Measurements from ENCODE around the gene TRPV5. TPM values are rescaled to one million over a fixed set of nuclear protein-coding genes. Genes with fewer than 3 reads are reported as not detected.

The TRPV5 gene
- total RNA-seq, 1 donor from 2014 or later = not detected

- DNase-seq (ENCODE audit: extremely low spot score, unreplicated experiment) = no peak
- Mint-ChIP-seq H3K9me3 (no peaks in the 10 kb centered on the region), H3K4me3 (no peak overlapping the region), H3K27ac (no peak overlapping the region), H3K36me3 (no peaks in the 10 kb centered on the region), H3K27me3 (no peaks in the 10 kb centered on the region), H3K4me1 (ENCODE audit: unreplicated experiment) (peaks cover 11% of the 10 kb centered on the region)
- TF ChIP-seq, protein P1, sequence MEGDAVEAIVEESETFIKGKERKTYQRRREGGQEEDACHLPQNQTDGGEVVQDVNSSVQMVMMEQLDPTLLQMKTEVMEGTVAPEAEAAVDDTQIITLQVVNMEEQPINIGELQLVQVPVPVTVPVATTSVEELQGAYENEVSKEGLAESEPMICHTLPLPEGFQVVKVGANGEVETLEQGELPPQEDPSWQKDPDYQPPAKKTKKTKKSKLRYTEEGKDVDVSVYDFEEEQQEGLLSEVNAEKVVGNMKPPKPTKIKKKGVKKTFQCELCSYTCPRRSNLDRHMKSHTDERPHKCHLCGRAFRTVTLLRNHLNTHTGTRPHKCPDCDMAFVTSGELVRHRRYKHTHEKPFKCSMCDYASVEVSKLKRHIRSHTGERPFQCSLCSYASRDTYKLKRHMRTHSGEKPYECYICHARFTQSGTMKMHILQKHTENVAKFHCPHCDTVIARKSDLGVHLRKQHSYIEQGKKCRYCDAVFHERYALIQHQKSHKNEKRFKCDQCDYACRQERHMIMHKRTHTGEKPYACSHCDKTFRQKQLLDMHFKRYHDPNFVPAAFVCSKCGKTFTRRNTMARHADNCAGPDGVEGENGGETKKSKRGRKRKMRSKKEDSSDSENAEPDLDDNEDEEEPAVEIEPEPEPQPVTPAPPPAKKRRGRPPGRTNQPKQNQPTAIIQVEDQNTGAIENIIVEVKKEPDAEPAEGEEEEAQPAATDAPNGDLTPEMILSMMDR (conservative IDR thresholded peaks at IDR 0.05) = no peak
Measured at GRCh38 chr7:142890874-142891485, 42.6 kb downstream of the TRPV5 start.

GRCh38 chr7:142889816-142890215, 43.7 kb downstream of the TRPV5 start:
- TF ChIP-seq, protein P1 (conservative IDR thresholded peaks at IDR 0.05) = no peak
- Mint-ChIP-seq H3K9me3 (no peaks in the 10 kb centered on the region), H3K36me3 (no peaks in the 10 kb centered on the region), H3K27ac (no peak overlapping the region), H3K27me3 (no peaks in the 10 kb centered on the region), H3K4me3 (no peak overlapping the region), H3K4me1 (ENCODE audit: unreplicated experiment) (peaks cover 12% of the 10 kb centered on the region)
- DNase-seq (ENCODE audit: extremely low spot score, unreplicated experiment) = no peak

- Mint-ChIP-seq H3K27me3 (no peaks in the 10 kb centered on the region), H3K27ac (no peak overlapping the region), H3K9me3 (no peaks in the 10 kb centered on the region), H3K4me1 (ENCODE audit: unreplicated experiment) (peaks cover 12% of the 10 kb centered on the region), H3K4me3 (no peak overlapping the region), H3K36me3 (no peaks in the 10 kb centered on the region)
- DNase-seq (ENCODE audit: extremely low spot score, unreplicated experiment) = peak; percentile 44
- TF ChIP-seq, protein P1 (conservative IDR thresholded peaks at IDR 0.05) = no peak
Measured at GRCh38 chr7:142887282-142888015, 46.1 kb downstream of the TRPV5 start.

GRCh38 chr7:142886866-142887265, 46.7 kb downstream of the TRPV5 start:
- Mint-ChIP-seq H3K36me3 (no peaks in the 10 kb centered on the region), H3K9me3 (no peaks in the 10 kb centered on the region)

DNA sequence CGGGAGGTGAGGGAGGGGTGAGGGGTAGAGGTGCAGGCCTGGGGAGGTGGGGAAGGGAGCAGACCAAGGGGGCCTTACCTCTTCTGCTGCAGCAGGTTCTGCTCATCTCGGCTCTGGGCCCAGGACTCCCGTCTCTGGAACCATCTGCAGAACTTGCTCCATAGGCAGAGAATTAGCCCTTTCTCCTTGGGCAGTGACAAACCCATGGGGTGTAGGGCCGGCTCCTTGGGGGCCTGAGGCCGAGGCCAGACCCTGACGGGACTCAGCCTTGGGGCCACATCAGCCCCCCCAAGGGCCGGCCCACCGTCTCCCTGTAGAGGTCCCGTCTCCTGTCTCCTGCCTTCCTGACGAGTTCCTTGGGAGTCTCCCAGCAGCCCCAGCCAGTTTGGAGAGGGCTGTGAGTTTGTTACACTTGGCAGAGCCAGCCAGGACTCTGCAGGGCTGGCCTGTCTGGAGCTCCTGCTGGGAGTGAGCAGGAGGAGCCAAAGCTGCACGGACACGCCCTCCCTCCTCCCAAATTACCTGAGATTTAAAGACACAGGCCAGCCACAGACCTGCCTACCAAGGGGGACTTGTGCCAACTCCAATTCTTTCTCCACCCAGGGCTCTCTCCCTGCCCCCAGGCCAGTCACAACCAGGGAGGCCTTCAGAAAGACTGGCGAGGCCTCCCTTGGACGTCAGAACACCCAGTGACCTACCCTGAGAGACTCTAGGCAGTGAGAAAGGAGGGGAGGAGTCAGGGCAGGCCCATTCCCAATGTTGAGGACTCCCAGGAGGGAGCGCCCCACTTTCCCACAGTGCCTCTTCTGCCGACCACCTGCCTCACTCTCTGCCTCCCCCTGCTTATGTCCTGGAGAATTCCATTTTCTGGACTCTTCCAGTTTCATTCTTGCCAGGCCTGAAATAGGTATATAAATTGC, 48.0 kb downstream of the TRPV5 start, which contains the start of gene TRPV6:
Gene TRPV6, minus strand, starts transcription at position 435 of the 920 bp plus-strand sequence.
- H3K27me3 Mint-ChIP-seq = no peaks in the 10 kb centered on the region
- H3K36me3 Mint-ChIP-seq = no peaks in the 10 kb centered on the region
- H3K4me3 Mint-ChIP-seq = peak within 1 kb of the TSS; percentile 77
- no peak for DNase-seq (ENCODE audit: extremely low spot score, unreplicated experiment)
- no peaks in the 10 kb centered on the region for H3K9me3 Mint-ChIP-seq
- H3K27ac Mint-ChIP-seq = peak within 1 kb of the TSS; percentile 50
- TF ChIP-seq, protein P1 (conservative IDR thresholded peaks at IDR 0.05) = no peak
- H3K4me1 Mint-ChIP-seq (ENCODE audit: unreplicated experiment) = peaks cover 8% of the 10 kb centered on the region

More at GRCh38 chr7:142886866-142887265, 46.7 kb downstream of the TRPV5 start:
- no peak overlapping the region for H3K4me3 Mint-ChIP-seq
- no peak overlapping the region for H3K27ac Mint-ChIP-seq
- H3K27me3 Mint-ChIP-seq = no peaks in the 10 kb centered on the region
- peaks cover 12% of the 10 kb centered on the region for H3K4me1 Mint-ChIP-seq (ENCODE audit: unreplicated experiment)
- DNase-seq (ENCODE audit: extremely low spot score, unreplicated experiment) = peak; percentile 40
- TF ChIP-seq, protein P1 (conservative IDR thresholded peaks at IDR 0.05) = no peak

Measured in type B pancreatic cell (in vitro differentiated cells).